GM15510 (cell line): ENCODE results near the gene CHRND.

Experiments
- POLR2A ChIP-seq: IDR thresholded peaks from 3 replicates; pipeline ENCODE4 v1.6.1; 2011; ENCODE audit warnings: borderline replicate concordance; ENCODE audit not compliant: insufficient read length; ENCODE audit errors: extremely low read depth

The CHRND gene

GRCh38 chr2:232492963-232493700 lies 32.8 kb upstream of the CHRND start:
- TF ChIP-seq POLR2A = no peak

GRCh38 chr2:232493701-232494474 lies 32.1 kb upstream of the CHRND start:
- no peak for TF ChIP-seq POLR2A

- no peak for TF ChIP-seq POLR2A
Observed at GRCh38 chr2:232494542-232494941, 31.4 kb upstream of the CHRND start.

- TF ChIP-seq POLR2A = no peak
Observed at GRCh38 chr2:232495292-232495691, 30.7 kb upstream of the CHRND start.

GRCh38 chr2:232496501-232497270 lies 29.3 kb upstream of the CHRND start:
- no peak for TF ChIP-seq POLR2A

- TF ChIP-seq POLR2A = no peak
Observed at GRCh38 chr2:232497348-232497747, 28.6 kb upstream of the CHRND start.

- TF ChIP-seq POLR2A = no peak
Observed at GRCh38 chr2:232498452-232498851, 27.5 kb upstream of the CHRND start.

GRCh38 chr2:232501331-232501771 lies 24.6 kb upstream of the CHRND start:
- TF ChIP-seq POLR2A = no peak

- TF ChIP-seq POLR2A = no peak
Observed at GRCh38 chr2:232501794-232502390, 24.1 kb upstream of the CHRND start.

- TF ChIP-seq POLR2A = no peak
Observed at GRCh38 chr2:232502511-232502910, 23.4 kb upstream of the CHRND start.

- no peak for TF ChIP-seq POLR2A
Observed at GRCh38 chr2:232502911-232503808, 22.8 kb upstream of the CHRND start.

GRCh38 chr2:232503809-232504323 lies 22.1 kb upstream of the CHRND start:
- no peak for TF ChIP-seq POLR2A

- TF ChIP-seq POLR2A = no peak
Observed at GRCh38 chr2:232504438-232504837, 21.5 kb upstream of the CHRND start.

- TF ChIP-seq POLR2A = no peak
Observed at GRCh38 chr2:232505856-232506255, 20.1 kb upstream of the CHRND start.
